ENCODE results near the gene DCXR. TPM values are rescaled to one million over a fixed set of nuclear protein-coding genes. Genes with fewer than 3 reads are reported as not detected.

Gene DCXR
- total and polyA plus RNA-seq, 2 of the 13 experiments (the other 11 are each of a cell fraction or from before 2014, with no cell fraction given), result 287 to 311 TPM

- no peak for TF ChIP-seq ZNF18 (CRISPR knock-in tag; IDR thresholded peaks at IDR 0.05; ENCODE audit: insufficient replicate concordance)
- TF ChIP-seq HMG20B (CRISPR knock-in tag; conservative IDR thresholded peaks at IDR 0.05), result 0 out of 2 replicates have a peak, but pooled peaks have one; percentile 1
- peak; percentile 15; the same call in 1 of the 2 replicates for TF ChIP-seq ZSCAN31 (CRISPR knock-in tag; IDR thresholded peaks at IDR 0.05; ENCODE audit: low read depth)
- 0 out of 2 replicates have a peak, but pooled peaks have one; percentile 21 for TF ChIP-seq AHR (CRISPR knock-in tag; IDR thresholded peaks at IDR 0.05)
- no peak for TF ChIP-seq ZNF362 (CRISPR knock-in tag; IDR thresholded peaks at IDR 0.05; ENCODE audit: borderline replicate concordance)
- no peak for TF ChIP-seq ZNF660 (CRISPR knock-in tag; IDR thresholded peaks at IDR 0.05; ENCODE audit: borderline replicate concordance, low read depth)
- peak; percentile 64; the same call in 1 of the 2 replicates for TF ChIP-seq HOXA3 (CRISPR knock-in tag; IDR thresholded peaks at IDR 0.05)
- 0 out of 2 replicates have a peak, but pooled peaks have one; percentile 16 for TF ChIP-seq NRL (CRISPR knock-in tag; IDR thresholded peaks at IDR 0.05; ENCODE audit: borderline replicate concordance)
- peak; percentile 71 for TF ChIP-seq ZBTB7B (CRISPR knock-in tag; IDR thresholded peaks at IDR 0.05)
- TF ChIP-seq ZNF12 (CRISPR knock-in tag; IDR thresholded peaks at IDR 0.05), result peak; percentile 23; the same call in 1 of the 2 replicates
- peak; percentile 69; the same call in 1 of the 2 replicates for TF ChIP-seq ZNF263 (CRISPR knock-in tag; IDR thresholded peaks at IDR 0.05)
- TF ChIP-seq ATF4 (CRISPR knock-in tag; IDR thresholded peaks at IDR 0.05), result no peak
- TF ChIP-seq MAX (IDR thresholded peaks at IDR 0.05), result peak; percentile 10; the same call in 1 of the 2 replicates
- 0 out of 2 replicates have a peak, but pooled peaks have one; percentile 13 for TF ChIP-seq ZFP91 (CRISPR knock-in tag; IDR thresholded peaks at IDR 0.05; ENCODE audit: borderline replicate concordance)
- peak; percentile 32 for TF ChIP-seq SRSF4 (IDR thresholded peaks at IDR 0.05; ENCODE audit: low read depth, low read length, poor library complexity, severe bottlenecking)
- peak; percentile 39; the same call in 1 of the 2 replicates for TF ChIP-seq ZNF687 (CRISPR knock-in tag; IDR thresholded peaks at IDR 0.05)
- no peak for TF ChIP-seq HDAC6 (IDR thresholded peaks at IDR 0.05; ENCODE audit: low read depth, low read length)
These were observed 21.2 kb downstream of the DCXR start (continued) for GRCh38 chr17:82016061-82016874.
